Fibroblast of lung (primary cell): Measurements from ENCODE around the gene HSH2D.

Experiments
- EZH2 ChIP-seq: IDR thresholded peaks from 2 replicates; pipeline ENCODE4 v1.5.1; 2012; ENCODE audit warnings: low read length, control low read depth, mild to moderate bottlenecking; ENCODE audit errors: missing control alignments
- TF ChIP-seq, protein P1 (sequence below), 2 donors: IDR thresholded peaks in 1 of 2; conservative IDR thresholded peaks in 1 of 2; 1 replicate in 1 of 2; 2 replicates in 1 of 2; pipeline ENCODE4 v1.5.1; 2011 to 2012; ENCODE audit warnings: low read length in 2 of 2, control low read depth in 1 of 2, inconsistent platforms in 1 of 2, low read depth in 1 of 2, mild to moderate bottlenecking in 1 of 2

- TF ChIP-seq, protein P1, sequence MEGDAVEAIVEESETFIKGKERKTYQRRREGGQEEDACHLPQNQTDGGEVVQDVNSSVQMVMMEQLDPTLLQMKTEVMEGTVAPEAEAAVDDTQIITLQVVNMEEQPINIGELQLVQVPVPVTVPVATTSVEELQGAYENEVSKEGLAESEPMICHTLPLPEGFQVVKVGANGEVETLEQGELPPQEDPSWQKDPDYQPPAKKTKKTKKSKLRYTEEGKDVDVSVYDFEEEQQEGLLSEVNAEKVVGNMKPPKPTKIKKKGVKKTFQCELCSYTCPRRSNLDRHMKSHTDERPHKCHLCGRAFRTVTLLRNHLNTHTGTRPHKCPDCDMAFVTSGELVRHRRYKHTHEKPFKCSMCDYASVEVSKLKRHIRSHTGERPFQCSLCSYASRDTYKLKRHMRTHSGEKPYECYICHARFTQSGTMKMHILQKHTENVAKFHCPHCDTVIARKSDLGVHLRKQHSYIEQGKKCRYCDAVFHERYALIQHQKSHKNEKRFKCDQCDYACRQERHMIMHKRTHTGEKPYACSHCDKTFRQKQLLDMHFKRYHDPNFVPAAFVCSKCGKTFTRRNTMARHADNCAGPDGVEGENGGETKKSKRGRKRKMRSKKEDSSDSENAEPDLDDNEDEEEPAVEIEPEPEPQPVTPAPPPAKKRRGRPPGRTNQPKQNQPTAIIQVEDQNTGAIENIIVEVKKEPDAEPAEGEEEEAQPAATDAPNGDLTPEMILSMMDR (conservative IDR thresholded peaks at IDR 0.05 in 1 of 2, IDR thresholded peaks at IDR 0.05 in 1 of 2; ENCODE audit: low read depth in 1 of 2, low read length in 2 of 2): no peak
- TF ChIP-seq EZH2: no peak
Measured at GRCh38 chr19:16127776-16128371, 15.6 kb upstream of the HSH2D start.
